ACHN (cell line): ENCODE results near the gene APC.
"Not testable (repeated sequence)": the region's sequence is repeated elsewhere in the genome, so short reads cannot be mapped to it uniquely, and the experiment has no call there.

ENCODE experiments used
- DNase-seq: peaks from one replicate; pipeline ENCODE4 v3.0.0-alpha.2; 2015
- in situ Hi-C: cut with HindIII; loops from 2 replicates; pipeline ENCODE4 v1.10.0; 2017; ENCODE audit warnings: low sequenced_read_pairs, low pct_ligation_motif_present, low pct_unique_long_range_greater_than_20kb

Gene APC

DNA sequence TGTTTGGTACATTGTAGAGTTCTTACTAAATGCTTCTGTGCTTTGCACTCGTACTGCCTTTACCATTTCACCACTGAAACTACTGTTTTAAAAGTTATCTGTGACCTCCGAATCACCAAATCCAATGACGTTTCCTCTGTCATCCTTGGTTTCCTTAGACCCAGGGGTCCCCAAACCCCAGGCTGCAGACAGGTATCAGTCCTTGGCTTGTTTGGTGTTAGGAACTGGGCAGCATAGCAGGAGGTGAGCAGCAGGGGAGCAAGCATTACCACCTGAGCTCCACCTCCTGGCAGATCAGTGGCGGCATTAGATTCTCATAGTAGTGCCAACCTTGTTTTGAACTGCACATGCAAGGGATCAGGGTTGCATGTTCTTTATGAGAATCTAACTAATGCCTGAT is 26.8 kb upstream of the APC start:
- in situ Hi-C loops: no loop called here
- no peak for DNase-seq

DNA sequence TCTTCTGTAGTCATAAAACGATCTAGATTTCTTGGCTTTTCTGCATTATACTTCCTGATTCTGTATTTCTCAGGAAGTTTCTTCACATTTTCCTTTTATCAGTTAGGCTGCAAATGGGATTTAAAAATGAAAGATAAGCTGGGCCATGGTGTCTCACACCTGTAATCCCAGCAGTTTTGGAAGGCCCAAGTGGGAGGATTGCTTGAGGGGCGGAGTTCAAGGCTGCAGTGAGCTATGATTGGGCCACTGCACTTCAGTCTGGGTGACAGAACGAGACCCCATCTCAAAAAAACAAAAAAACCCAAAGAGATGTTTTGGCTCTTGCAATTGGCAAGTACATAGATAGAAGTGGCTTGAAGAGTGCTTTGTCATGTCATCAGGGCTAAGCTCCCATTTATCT is 26.2 kb upstream of the APC start:
- in situ Hi-C loops: no loop called here
- no peak for DNase-seq

DNA sequence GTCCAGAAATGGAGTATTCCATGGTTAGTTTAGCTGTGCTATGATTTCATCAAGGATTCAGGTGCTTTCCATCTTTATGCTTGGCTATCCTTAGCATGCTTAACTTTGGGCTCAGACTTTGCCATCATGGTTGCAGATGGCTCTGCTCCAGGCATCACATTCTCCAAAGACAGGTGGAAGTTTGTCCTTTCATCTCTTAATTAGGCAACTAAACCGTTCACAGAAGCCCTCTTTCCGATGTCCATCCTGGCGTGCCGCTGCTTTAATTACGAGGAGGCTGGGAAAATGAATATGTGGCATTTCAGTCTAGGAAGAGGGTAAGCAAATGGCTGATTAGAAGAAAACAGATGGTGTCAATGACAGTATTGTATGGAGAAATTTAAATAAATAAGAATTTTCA is 24.5 kb upstream of the APC start:
- no peak for DNase-seq
- in situ Hi-C loops: no loop called here

DNA sequence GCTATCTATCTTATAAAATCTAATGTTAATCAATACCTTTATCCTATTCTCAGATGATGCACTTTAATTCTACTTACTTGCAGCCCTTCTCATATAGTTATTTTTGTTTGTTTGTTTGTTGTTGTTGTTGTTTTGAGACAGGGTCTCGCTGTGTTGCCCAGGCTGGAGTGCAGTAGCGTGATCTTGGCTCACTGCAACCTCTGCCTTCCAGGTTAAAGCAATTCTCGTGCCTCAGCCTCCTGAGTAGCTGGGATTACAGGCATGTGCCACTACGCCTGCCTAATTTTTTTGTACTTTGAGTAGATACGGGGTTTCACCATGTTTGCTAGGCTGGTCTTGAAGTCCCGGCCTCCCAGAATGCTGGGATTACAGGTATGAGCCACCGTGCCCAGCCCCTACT is 20.8 kb upstream of the APC start:
- DNase-seq, in situ Hi-C loops: not testable (repeated sequence)

DNA sequence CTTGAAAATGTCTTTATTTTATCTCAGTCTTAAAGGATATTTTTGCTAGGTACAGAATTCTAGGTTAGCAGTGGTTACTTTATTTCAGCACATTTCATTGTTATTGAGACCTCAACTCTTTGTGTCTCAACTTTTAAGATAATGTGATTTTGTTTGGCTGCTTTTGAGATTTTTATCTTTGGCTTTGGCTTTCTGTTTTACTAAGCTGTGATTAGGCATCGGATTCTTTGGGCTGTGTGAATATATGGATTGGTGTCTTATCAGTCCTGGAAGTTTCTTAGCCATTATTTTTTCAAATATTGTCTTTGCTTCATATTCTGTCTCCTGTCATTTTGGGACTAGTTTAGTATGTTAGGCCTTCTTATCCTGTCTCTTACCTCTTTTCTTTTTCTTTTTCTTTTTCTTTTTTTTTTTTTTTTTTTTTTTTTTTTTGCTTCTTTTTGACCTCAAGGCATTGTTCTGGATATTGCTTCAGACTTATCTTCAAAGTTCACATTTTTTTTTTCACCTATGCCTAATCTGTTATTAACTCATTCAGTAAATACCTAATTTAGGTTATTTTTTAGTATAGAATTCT is 20.1 kb upstream of the APC start:
- in situ Hi-C loops: no loop called here
- DNase-seq: no peak

DNA sequence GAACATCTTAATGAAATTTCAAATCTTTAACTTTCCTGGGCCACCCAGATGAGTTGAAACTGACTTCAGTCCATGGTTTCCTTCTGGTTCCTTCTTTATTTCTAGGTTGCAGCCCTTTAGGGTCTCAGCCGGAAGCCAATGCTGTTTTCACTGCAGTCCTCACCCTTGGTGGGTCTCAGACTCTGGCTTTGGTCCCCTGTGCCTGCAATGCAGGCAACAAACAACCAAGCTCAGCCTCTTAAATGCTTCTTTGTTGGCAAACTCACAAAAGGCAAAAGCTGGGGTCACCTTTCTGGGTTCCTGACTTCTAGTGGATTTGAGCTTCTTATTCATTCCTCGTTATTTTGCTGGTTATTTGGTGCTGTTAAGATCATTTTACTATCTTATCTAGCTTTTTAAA is 19.3 kb upstream of the APC start:
- no peak for DNase-seq
- in situ Hi-C loops: no loop called here

DNA sequence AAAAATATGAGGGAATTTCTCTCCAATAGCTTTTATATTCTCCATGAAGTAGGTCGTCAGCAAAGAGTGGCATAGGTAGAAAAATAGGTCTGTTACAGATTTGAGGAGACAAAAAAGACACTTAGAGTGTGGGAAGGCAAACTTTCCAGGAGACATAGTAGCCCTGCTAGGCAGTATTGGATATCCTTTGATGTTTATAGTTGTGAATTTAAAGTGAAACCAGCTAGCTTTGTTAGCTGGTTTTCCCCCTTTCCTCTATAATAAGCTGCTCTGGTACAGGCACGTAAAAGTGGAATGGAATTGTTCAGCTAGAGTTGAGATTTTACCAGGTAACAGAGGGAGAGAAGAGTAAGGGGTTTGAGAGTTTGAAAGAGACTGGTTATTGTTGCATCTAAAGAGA is 17.1 kb upstream of the APC start:
- DNase-seq: no peak
- in situ Hi-C loops: no loop called here

DNA sequence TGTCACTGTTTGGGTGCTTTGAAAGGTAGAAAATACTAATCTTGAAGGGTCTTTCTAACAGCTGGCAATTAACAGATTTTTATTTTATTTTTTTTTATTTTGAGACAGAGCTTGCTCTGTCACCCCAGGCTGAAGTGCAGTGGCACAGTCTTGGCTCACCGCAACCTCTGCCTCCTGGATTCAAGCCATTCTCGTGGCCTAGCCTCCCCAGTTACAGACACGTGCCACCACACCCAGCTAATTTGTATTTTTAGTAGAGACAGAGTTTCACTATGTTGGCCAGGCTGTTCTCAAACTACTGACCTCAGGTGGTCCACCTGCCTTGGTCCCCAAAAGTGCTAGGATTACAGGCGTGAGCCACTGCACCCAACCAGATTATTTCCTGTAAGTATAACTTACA is 12.8 kb upstream of the APC start:
- in situ Hi-C loops: no loop called here
- no peak for DNase-seq

DNA sequence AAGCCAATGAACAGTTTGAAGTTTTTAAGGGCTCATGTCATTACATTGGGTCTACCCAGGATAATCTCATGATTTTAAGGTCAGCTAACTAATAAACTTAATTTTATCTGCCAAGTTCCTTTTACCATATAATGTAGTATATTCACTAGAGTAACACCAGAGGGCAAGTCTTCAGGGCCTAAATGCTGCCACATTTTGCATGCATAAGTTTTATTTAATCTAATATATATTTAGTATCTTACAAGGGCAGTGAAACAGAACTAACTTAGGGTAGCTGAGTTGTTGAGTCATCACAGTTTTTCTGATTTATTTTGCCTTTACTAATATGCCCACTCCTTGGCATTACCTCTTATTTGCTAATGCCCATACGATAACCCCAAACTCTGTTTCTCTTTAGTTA is 8.1 kb upstream of the APC start:
- in situ Hi-C loops: no loop called here
- DNase-seq: no peak

DNA sequence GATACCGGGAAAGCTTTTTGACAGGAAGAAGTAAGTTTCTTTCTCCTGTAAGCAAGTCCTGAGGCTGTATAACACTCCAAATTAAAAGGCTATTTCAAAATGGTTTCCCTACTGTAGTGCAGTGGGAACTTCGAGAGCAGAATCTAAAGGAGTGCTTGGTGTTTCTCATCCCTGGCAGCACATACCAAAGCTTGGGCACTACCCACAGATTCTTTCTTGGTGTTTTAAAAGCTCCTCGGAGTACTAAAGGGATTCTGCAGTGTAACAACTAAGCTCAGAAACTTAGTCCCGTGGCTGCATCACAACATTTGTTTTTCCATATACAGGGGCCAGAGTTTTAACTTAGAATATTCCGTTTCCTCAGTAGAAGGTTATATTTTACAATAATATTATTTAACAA is 5.6 kb upstream of the APC start:
- in situ Hi-C loops: no loop called here
- no peak for DNase-seq

DNA sequence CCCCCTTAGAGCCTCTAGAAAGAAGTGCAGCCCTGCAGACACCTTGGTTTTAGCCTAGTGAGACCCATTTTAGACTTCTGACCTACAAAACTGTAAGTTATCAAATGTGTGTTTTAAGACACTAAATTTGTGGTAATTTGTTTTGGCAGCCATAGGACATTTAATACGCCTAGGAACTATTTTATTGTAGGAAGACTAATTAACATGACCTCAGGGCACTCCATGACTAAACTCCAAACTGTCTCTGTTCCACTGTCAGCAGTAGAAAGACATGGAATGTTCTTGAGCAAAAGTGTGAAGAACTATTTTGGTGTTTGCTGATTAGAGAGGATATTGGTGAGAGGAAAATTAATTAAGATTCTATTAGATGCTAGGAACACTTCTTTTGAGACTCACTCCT is 4.1 kb upstream of the APC start:
- in situ Hi-C loops: no loop called here
- no peak for DNase-seq

DNA sequence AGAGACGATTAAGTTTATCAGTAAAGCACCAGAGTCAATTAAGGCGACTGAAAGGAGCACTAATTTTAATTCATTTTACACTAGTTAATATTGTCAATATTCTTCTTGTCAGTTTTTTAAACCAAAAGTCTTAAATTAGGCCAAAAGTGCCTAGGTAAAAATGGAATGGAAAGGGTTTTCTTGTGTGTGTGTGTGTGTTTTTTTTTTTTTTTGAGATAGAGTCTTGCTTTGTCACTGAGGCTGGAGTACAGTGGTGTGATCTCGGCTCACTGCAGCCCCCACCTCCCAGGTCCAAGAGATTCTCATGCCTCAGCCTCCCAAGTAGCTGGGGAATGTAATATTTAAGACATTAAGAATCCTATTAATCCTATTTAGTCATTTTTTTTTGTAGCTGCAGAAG is 3.1 kb upstream of the APC start:
- in situ Hi-C loops: no loop called here

DNA sequence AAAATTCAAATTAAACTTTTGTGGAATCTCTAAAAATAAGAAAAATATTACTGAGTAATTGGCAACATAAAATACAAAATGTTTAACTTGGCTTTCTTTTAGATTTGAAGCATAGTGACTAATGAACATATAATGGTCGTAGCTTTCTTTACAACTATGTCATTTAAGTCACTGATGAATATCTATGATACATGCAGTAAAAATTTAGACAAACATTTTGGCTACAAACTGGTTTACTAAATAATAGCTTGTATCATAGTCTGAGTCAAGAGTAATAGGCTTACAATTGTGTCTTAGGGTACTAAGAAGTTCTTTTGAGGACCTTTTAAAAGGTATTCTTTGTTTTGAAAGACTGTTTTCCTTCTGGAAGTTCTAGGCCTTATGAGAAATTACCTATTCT is 2.0 kb upstream of the APC start:
- no peak for DNase-seq
- in situ Hi-C loops: no loop called here

More for the DNA sequence above, 3.1 kb upstream of the APC start:
- no peak for DNase-seq

DNA sequence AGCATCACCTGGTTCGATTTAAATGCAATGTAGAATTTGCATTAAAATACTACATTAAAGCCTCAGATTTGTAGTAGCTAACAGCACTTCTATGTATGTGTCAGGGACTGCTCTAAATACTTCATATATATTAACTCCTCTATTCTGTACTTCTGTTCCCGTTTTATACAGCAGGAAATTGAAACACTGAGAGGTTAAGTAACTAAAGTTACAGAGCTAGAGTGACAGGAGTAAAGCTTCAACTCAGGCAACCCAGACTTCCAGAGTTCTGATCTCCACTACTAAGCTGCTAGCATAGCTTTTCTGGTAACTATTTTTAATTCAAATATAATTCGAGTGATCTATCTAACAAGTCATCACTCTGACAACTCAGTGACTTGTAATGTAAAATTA is 619 bp upstream of the APC start:
- DNase-seq: no peak
- in situ Hi-C loops: no loop called here

DNA sequence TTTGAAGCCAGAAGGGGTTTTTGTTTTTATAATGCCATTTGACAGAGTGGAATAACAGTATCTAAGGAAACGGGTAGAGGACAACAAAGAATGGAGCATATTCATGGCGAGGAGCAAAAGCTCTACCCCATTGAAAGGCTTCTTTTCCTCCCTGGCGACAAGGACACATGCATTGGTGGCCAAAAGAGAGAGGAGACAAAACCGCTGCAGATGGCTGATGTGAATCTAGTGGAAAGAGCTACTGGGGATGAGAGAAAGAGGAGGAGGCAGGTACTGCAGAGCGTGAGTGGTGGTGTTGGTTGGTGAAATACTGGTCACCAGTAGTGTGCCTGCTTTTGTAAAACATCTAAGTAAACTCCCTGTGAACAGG is 491 bp downstream of the APC start:
- DNase-seq: no peak
- in situ Hi-C loops: no loop called here

DNA sequence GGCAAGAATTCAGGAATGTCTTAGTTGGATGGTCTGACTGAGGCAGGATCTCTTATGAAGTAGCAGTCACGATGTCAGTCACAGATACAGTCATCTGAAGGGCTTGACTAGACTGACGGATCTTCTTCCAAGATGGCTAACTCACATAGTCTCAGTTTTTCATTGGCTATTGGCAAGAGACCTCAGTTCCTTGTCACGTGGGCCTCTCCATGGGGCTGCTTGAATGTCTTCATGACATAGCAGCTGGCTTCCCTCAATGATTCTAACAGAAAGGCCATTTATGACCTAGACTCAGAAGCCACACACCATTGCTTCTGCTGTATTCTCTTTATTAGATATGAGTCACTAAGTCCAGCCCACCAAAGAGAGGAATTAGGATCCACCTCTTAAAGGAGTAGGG is 4.7 kb downstream of the APC start:
- DNase-seq: peak; percentile 4
- in situ Hi-C loops: no loop called here

DNA sequence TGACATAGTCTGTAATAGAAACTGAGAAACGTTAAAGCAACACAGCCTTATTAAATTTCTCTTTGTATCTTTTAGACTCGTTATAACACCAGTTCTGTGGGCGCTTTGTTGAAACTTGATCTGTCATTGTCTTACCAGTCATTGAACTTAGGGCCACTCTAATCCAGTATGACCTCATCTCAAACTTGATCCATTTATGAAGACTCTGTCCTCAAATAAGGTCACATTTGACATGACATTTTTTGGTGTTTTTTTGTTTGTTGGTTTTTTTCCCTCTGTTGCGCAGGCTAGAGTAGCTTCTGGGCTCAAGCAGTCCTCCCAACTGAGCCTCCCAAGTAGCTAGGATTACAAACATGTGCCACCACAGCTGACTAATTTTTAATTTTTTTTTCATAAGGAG is 5.9 kb downstream of the APC start:
- DNase-seq: no peak
- in situ Hi-C loops: no loop called here

DNA sequence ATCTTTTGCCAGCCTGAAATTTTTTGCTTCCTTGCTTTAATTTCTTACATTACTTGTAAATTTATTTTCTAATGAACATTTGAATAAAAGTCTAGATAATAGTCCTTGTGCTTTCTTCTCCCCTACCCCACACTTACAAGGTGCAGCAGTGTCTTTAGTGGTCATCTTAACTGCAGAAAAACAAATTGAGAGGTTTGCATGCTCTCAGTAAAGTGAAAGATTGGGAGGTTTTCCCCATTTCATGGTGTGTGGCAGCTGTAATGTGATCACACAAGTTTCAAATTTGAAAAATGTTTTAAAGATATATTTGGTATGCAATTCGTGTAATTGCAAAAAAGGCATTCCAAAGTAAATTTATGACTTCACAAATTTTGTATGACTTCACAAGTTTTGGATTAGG is 14.7 kb downstream of the APC start:
- in situ Hi-C loops: no loop called here
- no peak for DNase-seq

DNA sequence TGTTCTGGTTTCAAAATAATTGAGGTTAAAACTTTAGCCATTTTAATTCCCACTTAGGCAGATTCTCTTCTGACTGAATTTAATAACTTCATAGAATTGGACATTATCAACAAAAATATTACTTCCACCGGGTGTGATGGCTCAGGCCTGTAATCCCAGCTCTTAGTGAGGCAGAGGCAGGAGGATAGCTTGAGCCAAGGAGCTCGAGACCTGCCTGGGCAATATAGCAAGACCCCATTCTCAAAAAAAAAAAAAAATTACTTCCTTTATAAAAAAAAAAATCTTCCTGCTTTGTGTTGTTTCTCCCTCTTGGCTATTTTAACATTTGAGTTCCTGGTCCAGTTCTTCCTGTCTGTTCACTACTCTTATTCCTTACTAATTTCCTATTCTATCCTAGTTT is 18.0 kb downstream of the APC start:
- in situ Hi-C loops: no loop called here
- DNase-seq: no peak

DNA sequence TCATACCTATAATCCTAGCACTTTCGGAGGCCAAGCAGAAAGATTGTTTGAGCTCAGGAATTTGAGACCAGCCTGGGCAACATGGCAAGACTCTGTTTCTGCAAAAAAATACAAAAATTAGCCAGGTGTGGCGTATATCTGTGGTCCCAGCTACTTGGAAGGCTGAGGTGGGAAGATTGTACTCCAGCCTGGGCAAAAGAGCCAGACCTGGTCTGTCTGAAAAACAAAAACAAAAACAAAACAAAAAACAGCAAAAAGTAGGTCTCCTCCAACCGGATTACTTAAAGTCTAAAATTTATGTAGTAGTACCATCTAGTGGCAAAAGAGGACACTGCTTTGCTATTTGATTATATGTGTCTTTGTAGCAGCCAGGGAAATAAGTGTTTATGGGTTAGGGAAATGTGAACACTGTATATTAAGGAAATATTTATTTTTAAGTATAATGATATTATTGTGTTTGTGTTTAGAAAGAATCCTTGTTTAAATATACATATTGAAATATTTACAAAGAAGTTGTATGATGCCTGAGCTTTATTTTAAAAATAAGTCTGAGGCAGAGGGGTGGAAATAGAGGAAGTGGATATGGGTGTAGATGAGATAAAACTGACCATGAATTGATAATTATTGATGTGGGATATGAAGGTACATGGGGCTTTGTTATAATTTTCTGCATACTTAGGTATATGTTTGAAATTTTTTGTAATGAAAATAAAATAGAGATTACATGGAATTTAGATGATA is 20.0 kb downstream of the APC start:
- in situ Hi-C loops: no loop called here
- DNase-seq: peak; percentile 69

DNA sequence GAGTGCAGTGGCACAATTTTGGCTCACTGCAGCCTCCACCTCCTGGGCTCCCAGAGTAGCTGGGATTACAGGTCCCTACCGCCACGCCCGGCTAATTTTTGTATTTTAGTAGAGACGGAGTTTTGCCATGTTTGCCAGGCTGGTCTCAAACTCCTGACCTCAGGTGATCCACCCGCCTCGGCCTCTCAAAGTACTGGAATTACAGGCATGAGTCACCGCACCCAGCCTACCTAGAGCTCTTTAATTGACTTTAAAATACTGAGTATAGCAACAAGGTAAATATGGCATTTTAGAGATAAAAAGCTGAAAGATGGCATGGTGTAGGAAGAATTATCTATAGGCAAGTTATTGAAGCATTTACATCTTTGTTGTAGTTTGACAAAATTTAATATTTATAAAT is 21.0 kb downstream of the APC start:
- DNase-seq: no peak
- in situ Hi-C loops: no loop called here
